SK-N-SH (cell line): ENCODE results near the gene CIPC. TPM values are rescaled to one million over a fixed set of nuclear protein-coding genes. Genes with fewer than 3 reads are reported as not detected.

Experiments
- CTCF ChIA-PET: fragments of 300-600, 350-600 bp; formaldehyde crosslinking; extraction: SDS; loops from one replicate; lab custom pipeline; 2021; lab: Yijun Ruan, JAX
- POLR2A ChIA-PET: fragments of 350-600 bp; sonication (Branson Sonifier 250); formaldehyde crosslinking; extraction: SDS; loops from one replicate; lab custom pipeline; 2020; ENCODE audit warnings: antibody characterized with exemption, inconsistent platforms; lab: Yijun Ruan, JAX
- DNase-seq: peaks from one replicate; pipeline ENCODE4 v3.0.0; 2012
- H2AFZ ChIP-seq: fragments of 200-600 bp; sonication (generic); 2 replicates; pipeline ENCODE4 v1.8.1; 2016; ENCODE audit warnings: antibody characterized with exemption, mild to moderate bottlenecking, low read depth
- H3F3A ChIP-seq: fragments of 200-600 bp; sonication (generic); replicated peaks from 2 replicates; pipeline ENCODE3; 2016; ENCODE audit warnings: antibody characterized with exemption, mild to moderate bottlenecking; ENCODE audit not compliant: insufficient read depth
- H3K27ac ChIP-seq, 2 experiments: fragments of 200-500 bp in 1 of 2; fragments of 200-600 bp in 1 of 2; sonication (Bioruptor generic) in 1 of 2; sonication (generic), shearing (Covaris generic) in 1 of 2; 2 replicates each; pipeline versions ENCODE4 v1.5.1 to v1.6.1; 2014 to 2016; ENCODE audit warnings: low read depth in 2 of 2, inconsistent platforms in 1 of 2, low read length in 1 of 2, mild to moderate bottlenecking in 1 of 2, mixed read lengths in 1 of 2
- H3K27me3 ChIP-seq: fragments of 200-600 bp; sonication (generic), shearing (Covaris generic); 2 replicates; pipeline ENCODE4 v1.6.1; 2016; ENCODE audit warnings: mixed run types; ENCODE audit not compliant: insufficient read depth
- H3K36me3 ChIP-seq, 2 experiments: fragments of 200-500 bp in 1 of 2; fragments of 200-600 bp in 1 of 2; sonication (Bioruptor generic) in 1 of 2; sonication (generic) in 1 of 2; replicated peaks in 1 of 2; 2 replicates each; pipeline versions ENCODE3 to v1.5.1; 2014 to 2016; ENCODE audit warnings: low read length in 1 of 2, mild to moderate bottlenecking in 1 of 2; ENCODE audit not compliant: insufficient read depth in 2 of 2, control insufficient read depth in 1 of 2
- H3K4me1 ChIP-seq, 2 experiments: fragments of 200-500 bp in 1 of 2; fragments of 200-600 bp in 1 of 2; sonication (Bioruptor generic) in 1 of 2; sonication (generic), shearing (Covaris generic) in 1 of 2; 2 replicates each; pipeline versions ENCODE4 v1.5.1 to v1.6.1; 2014 to 2016; ENCODE audit warnings: low read depth in 1 of 2, low read length in 1 of 2, mixed run types in 1 of 2; ENCODE audit not compliant: insufficient read depth in 2 of 2, control insufficient read depth in 1 of 2
- H3K4me2 ChIP-seq: fragments of 200-600 bp; sonication (generic), shearing (Covaris generic); 2 replicates; pipeline ENCODE4 v1.6.1; 2017; ENCODE audit warnings: mixed run types
- H3K4me3 ChIP-seq, 2 experiments: fragments of 200-500 bp in 1 of 2; fragments of 200-600 bp in 1 of 2; sonication (Bioruptor generic) in 1 of 2; sonication (generic), shearing (Covaris generic) in 1 of 2; 2 replicates each; pipeline versions ENCODE4 v1.5.1 to v1.8.1; 2014 to 2016; ENCODE audit warnings: low read depth in 2 of 2, inconsistent platforms in 1 of 2, low read length in 1 of 2, mild to moderate bottlenecking in 1 of 2, mixed read lengths in 1 of 2, moderate library complexity in 1 of 2
- H3K79me2 ChIP-seq: fragments of 200-600 bp; sonication (generic); 2 replicates; pipeline ENCODE4 v1.8.1; 2017; ENCODE audit warnings: mild to moderate bottlenecking; ENCODE audit not compliant: insufficient read depth
- H3K9ac ChIP-seq: fragments of 200-600 bp; sonication (generic); 2 replicates; pipeline ENCODE4 v1.6.1; 2017; ENCODE audit warnings: mixed run types
- H3K9me2 ChIP-seq: fragments of 200-600 bp; sonication (generic); 2 replicates; pipeline ENCODE4 v1.6.1; 2017; ENCODE audit warnings: mixed run types
- H3K9me3 ChIP-seq: fragments of 200-600 bp; sonication (generic); 2 replicates; pipeline ENCODE4 v1.6.1; 2017; ENCODE audit warnings: mixed run types, mild to moderate bottlenecking, moderate library complexity
- H4K20me1 ChIP-seq: fragments of 200-600 bp; sonication (generic); 2 replicates; pipeline ENCODE4 v1.6.1; 2017; ENCODE audit warnings: mild to moderate bottlenecking, mixed run types; ENCODE audit not compliant: insufficient read depth
- EP300 ChIP-seq, 2 experiments: IDR thresholded peaks; 2 replicates each; pipeline versions ENCODE4 v1.4.0 to v1.6.1; 2012; ENCODE audit warnings: borderline replicate concordance in 1 of 2, low read depth in 1 of 2, low read length in 1 of 2
- FOSL2 ChIP-seq: IDR thresholded peaks from 2 replicates; pipeline ENCODE4 v1.4.0; 2012; ENCODE audit warnings: low read depth, mild to moderate bottlenecking, moderate library complexity, borderline replicate concordance
- GABPA ChIP-seq: IDR thresholded peaks from 2 replicates; pipeline ENCODE4 v1.4.0; 2012; ENCODE audit warnings: low read depth, mild to moderate bottlenecking
- MEF2A ChIP-seq: IDR thresholded peaks from 2 replicates; pipeline ENCODE4 v1.4.0; 2012; ENCODE audit warnings: low read depth, borderline replicate concordance
- MXI1 ChIP-seq: IDR thresholded peaks from 2 replicates; pipeline ENCODE4 v1.6.1; 2012; ENCODE audit warnings: mild to moderate bottlenecking, low read depth, low read length, improper control_type of control experiment
- NFIC ChIP-seq: IDR thresholded peaks from 2 replicates; pipeline ENCODE4 v1.4.0; 2012; ENCODE audit warnings: borderline replicate concordance
- RCOR1 ChIP-seq: fragments of 150-350 bp; IDR thresholded peaks from 2 replicates; pipeline ENCODE4 v1.6.1; 2017; ENCODE audit warnings: antibody characterized with exemption, low read length
- USF2 ChIP-seq: fragments of 150-350 bp; IDR thresholded peaks from 2 replicates; pipeline ENCODE4 v1.6.1; 2017; ENCODE audit warnings: antibody characterized with exemption, low read length, low read depth, borderline replicate concordance
- WGBS: methylation state at CpG from one replicate; pipeline ENCODE4 v1.1.6; 2017; ENCODE audit warnings: low lambda C conversion rate; 5-methylcytosine and 5-hydroxymethylcytosine counted together
- polyA plus RNA-seq, 3 experiments: library from polyadenylated mRNA; depleted of rRNA; stranded (reverse); fragments of >200 nt; gene quantifications; 2 replicates each; pipeline ENCODE4 v1.2.3, GENCODE V29; 2012
- TF ChIP-seq, protein P1 (sequence below): IDR thresholded peaks from 2 replicates; pipeline ENCODE4 v1.6.1; 2012; ENCODE audit warnings: mild to moderate bottlenecking, low read depth, low read length, moderate library complexity
- TF ChIP-seq, protein P2 (sequence below): IDR thresholded peaks from 2 replicates; pipeline ENCODE4; 2012
- TF ChIP-seq, protein P3 (sequence below): IDR thresholded peaks from 2 replicates; pipeline ENCODE4 v1.4.0; 2012; ENCODE audit warnings: low read depth, borderline replicate concordance

The CIPC gene
- polyA plus RNA-seq, 1 of the 3 experiments (the other 2 are of a cell fraction) = 6.5 TPM

DNA sequence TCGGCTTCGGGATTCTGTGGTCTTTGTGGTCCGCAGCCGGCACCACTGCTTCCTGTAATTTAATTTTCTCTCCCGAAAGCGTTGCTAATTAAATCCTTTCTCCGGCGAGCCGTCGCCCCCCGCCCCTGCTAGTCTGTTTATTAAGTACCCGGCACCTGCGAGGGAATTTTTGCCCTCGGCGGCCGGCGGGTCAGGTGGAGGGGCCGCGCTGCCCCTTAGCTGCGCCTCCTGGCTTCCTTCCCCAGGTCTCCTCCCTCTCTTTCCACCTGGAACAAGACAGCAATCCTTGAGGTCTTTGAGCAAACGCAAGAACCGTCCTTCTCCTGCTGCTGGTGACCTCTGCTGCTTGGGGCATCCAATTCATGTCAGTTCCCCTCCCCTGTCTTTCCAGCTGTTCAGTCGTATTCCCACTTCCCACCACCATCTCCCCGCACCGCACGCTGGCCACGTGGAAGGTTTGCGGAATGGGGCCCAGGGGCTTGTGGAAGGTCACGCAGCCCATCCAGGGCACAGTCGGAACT is 27.3 kb downstream of the CIPC start:
- H3K27ac ChIP-seq = no peak overlapping the region
- H2AFZ ChIP-seq = no peak overlapping the region
- H3K4me2 ChIP-seq = peak overlapping the region; percentile 78
- DNase-seq = peak; percentile 52
- no peak overlapping the region for H3K9ac ChIP-seq
- no peaks in the 10 kb centered on the region for H4K20me1 ChIP-seq
- no peaks in the 10 kb centered on the region for H3K9me2 ChIP-seq
- TF ChIP-seq MXI1 (no peak), GABPA (no peak), FOSL2 (no peak), NFIC (no peak), MEF2A (no peak), EP300 (IDR thresholded peaks at IDR 0.05; ENCODE audit: borderline replicate concordance in 1 of 2, low read depth in 1 of 2, low read length in 1 of 2) (no peak), USF2 (no peak), RCOR1 (no peak)
- TF ChIP-seq, protein P1, sequence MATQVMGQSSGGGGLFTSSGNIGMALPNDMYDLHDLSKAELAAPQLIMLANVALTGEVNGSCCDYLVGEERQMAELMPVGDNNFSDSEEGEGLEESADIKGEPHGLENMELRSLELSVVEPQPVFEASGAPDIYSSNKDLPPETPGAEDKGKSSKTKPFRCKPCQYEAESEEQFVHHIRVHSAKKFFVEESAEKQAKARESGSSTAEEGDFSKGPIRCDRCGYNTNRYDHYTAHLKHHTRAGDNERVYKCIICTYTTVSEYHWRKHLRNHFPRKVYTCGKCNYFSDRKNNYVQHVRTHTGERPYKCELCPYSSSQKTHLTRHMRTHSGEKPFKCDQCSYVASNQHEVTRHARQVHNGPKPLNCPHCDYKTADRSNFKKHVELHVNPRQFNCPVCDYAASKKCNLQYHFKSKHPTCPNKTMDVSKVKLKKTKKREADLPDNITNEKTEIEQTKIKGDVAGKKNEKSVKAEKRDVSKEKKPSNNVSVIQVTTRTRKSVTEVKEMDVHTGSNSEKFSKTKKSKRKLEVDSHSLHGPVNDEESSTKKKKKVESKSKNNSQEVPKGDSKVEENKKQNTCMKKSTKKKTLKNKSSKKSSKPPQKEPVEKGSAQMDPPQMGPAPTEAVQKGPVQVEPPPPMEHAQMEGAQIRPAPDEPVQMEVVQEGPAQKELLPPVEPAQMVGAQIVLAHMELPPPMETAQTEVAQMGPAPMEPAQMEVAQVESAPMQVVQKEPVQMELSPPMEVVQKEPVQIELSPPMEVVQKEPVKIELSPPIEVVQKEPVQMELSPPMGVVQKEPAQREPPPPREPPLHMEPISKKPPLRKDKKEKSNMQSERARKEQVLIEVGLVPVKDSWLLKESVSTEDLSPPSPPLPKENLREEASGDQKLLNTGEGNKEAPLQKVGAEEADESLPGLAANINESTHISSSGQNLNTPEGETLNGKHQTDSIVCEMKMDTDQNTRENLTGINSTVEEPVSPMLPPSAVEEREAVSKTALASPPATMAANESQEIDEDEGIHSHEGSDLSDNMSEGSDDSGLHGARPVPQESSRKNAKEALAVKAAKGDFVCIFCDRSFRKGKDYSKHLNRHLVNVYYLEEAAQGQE = no peak
- TF ChIP-seq, protein P2, sequence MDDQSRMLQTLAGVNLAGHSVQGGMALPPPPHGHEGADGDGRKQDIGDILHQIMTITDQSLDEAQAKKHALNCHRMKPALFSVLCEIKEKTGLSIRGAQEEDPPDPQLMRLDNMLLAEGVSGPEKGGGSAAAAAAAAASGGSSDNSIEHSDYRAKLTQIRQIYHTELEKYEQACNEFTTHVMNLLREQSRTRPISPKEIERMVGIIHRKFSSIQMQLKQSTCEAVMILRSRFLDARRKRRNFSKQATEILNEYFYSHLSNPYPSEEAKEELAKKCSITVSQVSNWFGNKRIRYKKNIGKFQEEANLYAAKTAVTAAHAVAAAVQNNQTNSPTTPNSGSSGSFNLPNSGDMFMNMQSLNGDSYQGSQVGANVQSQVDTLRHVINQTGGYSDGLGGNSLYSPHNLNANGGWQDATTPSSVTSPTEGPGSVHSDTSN = no peak
- TF ChIP-seq, protein P3, sequence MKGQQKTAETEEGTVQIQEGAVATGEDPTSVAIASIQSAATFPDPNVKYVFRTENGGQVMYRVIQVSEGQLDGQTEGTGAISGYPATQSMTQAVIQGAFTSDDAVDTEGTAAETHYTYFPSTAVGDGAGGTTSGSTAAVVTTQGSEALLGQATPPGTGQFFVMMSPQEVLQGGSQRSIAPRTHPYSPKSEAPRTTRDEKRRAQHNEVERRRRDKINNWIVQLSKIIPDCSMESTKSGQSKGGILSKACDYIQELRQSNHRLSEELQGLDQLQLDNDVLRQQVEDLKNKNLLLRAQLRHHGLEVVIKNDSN = no peak
- no peaks in the 10 kb centered on the region for H3K36me3 ChIP-seq
- H3K27me3 ChIP-seq = no peaks in the 10 kb centered on the region
- CTCF ChIA-PET = interaction anchor here (0.6 to 10.4 kb wide), 19 partner anchors 8 to 437 kb away, joined by 3 to 129 read pairs (median 3); partner anchors contain the start of genes CIPC and ZDHHC22
- POLR2A ChIA-PET = no interaction called here
- H3K79me2 ChIP-seq = no peaks in the 10 kb centered on the region
- H3K4me3 ChIP-seq = peak overlapping the region in 1 of 2 experiments; percentile 58; a peak in 2 of 4 replicates
- H3F3A ChIP-seq = no peaks in the 10 kb centered on the region
- H3K9me3 ChIP-seq = no peaks in the 10 kb centered on the region
- 41% methylated on average over 27 of the region's 30 CpGs for WGBS
- peaks cover 0 to 20% of the 10 kb centered on the region in 2 experiments; a peak in 1 of 4 replicates for H3K4me1 ChIP-seq
